Inferior parietal cortex (tissue), 1 donor: ENCODE data around the gene FMO2.
A peak's percentile ranks its signal among the peaks of the same experiment; 100 is the strongest.

Experiments
- DNase-seq: peaks from one replicate; pipeline ENCODE4 v3.0.0-alpha.2; 2016; ENCODE audit errors: extremely low spot score

Gene FMO2

DNA sequence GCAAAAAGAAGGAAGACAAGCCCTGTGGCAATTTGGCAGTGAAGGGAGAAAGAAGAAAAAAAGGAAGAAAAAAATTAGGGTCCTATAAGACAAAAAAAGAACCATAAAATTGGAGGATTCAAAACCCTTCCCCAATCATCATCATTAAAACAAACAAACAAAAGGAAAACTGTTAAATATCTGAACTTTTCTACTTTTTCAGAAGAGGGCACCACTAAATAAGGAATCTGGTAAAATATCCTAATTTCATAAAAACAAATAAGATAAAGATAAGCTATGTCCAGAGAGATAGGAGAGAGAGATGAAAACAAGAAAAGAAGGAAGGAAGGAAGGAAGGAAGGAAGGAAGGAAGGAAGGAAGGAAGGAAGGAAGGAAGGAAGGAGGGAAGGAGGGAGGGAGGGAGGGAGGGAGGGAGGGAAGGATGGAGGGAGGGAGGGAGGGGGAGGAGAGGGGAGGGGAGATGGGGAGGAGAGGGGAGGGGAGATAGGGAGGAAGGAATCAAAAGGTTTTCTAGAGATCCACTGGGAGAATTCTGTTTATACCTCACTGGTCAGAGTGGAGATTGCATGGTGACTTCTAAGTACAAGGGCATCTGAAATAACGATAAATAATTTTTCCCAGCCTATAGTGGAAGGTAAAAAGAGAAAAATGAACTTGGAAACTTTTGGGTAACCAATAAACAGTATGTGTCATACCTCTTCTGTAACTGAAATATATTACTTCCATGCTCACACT, 10.4 kb upstream of the FMO2 start:
- DNase-seq, result no peak

DNA sequence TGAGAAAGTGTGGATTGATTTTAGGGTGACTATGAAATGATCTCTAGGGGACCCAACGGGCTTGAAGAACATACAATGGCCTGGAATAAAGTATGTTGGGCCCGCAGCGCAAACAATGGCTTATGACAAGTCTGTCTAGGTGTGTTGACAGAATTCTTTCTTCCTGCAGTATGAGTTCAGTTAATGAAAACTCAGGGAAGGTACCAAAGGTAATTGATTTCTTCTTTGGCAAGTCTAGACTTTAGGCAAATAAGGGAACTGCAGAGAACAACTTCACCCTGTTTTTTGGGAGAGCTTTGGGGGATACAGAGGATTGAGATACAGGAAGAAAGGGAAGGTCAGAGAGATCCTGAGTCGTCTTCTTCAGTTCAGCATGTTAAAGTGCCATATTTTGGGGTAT, 7.8 kb upstream of the FMO2 start:
- DNase-seq, result no peak

- no peak for DNase-seq
Observed at GRCh38 chr1:171179318-171180227, 5.5 kb upstream of the FMO2 start.

DNA sequence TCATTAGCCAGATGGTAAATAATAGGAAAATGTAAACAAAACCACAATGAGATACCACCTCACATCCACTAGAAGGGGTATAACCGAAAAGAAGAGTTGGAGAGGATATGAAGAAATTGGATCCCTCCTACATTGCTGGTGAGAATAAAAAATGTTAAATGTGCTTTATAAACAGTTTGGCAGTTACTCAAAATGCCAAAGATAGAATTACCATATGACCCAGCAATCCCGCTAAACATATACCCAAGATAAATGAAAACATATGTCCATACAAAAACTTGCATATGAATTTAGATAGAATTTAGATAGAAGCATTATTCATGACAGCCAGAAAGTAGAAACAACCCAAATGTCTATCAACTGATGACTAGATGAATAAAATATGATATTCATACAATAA, 4.4 kb upstream of the FMO2 start:
- no peak for DNase-seq

- peak; percentile 43 for DNase-seq
Observed at GRCh38 chr1:171188388-171189266, 3.5 kb downstream of the FMO2 start.

DNA sequence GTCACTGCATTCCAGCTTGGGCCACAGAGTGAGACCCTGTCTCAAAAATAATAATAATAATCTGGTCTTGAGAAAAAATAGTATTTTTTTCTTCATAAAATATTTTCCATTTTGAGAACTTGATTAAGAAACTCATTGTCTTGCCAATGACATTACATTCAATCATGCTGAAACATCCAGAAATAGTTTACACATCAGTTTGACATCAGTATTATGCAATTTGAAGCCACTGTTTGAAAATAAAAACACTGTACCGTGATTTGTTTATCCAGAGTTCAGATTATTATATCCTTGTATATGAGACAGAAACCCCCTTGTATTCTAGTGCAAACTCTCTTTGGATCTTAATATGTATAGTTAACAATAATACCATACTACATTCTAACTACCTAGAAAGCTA, 6.9 kb downstream of the FMO2 start:
- no peak for DNase-seq

GRCh38 chr1:171195767-171196166, 10.7 kb downstream of the FMO2 start:
- DNase-seq, result no peak

- DNase-seq, result no peak
Observed at GRCh38 chr1:171196351-171196750, 11.3 kb downstream of the FMO2 start.

GRCh38 chr1:171198081-171198480, 13.0 kb downstream of the FMO2 start:
- no peak for DNase-seq

- no peak for DNase-seq
Observed at GRCh38 chr1:171204296-171204695, 19.2 kb downstream of the FMO2 start.

GRCh38 chr1:171206204-171206977, 21.3 kb downstream of the FMO2 start:
- DNase-seq, result no peak

DNA sequence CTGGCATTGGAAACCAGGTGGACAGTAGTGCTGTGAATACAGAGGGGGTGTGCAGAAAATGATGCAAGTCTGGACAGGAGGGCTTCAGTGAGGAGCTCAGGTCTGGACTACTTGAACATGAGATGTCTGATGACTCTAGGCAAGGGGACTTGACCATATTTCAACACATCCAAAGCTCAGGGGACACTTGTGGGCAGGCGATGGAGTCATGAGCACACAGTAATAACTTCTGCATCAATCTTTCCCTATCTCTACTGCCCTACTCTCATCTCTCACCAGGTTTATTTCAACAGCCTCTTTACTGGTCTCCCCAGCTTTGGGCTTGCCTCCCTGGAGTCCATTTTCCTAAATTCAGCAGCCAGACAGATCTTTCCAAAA, 21.9 kb downstream of the FMO2 start:
- no peak for DNase-seq

DNA sequence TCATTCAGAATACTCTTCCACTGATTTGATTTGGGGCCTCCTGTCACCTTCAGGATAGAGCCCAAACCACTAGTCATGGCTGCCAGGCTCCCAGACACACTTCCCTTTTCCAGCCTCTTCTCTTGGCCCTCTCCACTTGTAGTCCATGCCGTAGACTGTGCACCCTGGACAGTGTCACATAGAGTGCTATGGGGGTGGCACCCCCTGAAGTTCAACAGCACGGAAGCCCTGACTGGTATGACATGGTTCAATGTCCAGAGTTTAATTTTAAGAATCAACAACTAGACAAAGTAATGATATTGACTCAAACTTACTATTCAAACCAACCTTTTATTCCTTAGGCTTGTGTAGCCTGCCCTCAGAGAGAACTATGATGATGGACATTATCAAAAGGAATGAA, 22.3 kb downstream of the FMO2 start:
- no peak for DNase-seq

DNA sequence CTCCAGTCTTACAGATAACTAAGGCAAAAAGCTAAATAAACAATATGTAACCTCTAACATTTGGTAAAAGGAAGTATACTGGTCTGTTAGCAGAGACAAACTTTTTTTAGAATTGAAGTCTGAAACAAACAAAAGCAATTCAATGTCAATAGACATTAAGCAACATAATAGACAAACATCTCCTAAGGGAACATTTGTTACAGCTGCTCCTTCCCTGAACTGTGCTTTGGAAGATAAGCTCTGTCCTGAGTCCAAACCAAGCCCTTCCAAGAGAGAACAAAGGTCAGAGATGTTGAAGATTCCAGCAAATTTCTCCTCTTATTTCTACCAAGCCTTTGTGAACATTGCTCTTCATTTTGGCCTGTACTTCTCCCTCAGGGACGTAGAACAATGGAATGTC, 25.3 kb downstream of the FMO2 start:
- DNase-seq, result no peak

DNA sequence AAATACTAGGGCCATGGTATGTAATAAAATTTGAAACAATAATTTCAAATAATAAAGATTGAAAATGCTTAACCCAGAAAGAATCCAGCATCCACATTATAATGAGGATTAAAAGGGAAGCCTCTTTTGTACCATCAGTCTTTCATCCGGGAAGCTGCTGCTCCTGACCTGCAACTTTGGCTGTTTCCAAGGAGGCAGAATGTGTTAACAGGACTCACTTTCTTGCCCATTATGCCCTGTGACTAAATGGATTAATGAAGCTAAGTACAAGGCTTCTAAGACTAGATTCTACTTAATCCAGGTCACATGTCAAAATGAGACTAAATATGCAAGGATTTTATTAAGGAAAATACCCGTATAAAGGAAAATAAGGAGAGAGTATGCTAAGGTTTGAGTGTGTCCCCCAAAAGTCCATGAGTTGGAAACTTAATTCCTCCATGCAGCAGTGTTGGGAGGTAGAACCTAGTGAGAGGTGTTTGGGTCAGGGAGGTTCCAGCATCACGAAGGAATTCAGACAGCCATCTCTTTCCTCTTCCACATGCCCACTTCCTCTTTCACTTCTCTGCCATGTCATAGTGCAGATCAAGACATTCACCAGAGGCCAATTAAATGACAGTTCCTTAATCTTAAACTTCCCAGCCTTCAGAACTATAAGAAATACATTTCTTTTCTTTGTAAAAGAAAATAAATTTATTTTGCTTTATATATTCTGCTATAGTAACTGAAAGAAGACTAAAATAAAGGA, 27.7 kb downstream of the FMO2 start:
- no peak for DNase-seq

- DNase-seq, result no peak
Observed at GRCh38 chr1:171213559-171214454, 28.7 kb downstream of the FMO2 start.

DNA sequence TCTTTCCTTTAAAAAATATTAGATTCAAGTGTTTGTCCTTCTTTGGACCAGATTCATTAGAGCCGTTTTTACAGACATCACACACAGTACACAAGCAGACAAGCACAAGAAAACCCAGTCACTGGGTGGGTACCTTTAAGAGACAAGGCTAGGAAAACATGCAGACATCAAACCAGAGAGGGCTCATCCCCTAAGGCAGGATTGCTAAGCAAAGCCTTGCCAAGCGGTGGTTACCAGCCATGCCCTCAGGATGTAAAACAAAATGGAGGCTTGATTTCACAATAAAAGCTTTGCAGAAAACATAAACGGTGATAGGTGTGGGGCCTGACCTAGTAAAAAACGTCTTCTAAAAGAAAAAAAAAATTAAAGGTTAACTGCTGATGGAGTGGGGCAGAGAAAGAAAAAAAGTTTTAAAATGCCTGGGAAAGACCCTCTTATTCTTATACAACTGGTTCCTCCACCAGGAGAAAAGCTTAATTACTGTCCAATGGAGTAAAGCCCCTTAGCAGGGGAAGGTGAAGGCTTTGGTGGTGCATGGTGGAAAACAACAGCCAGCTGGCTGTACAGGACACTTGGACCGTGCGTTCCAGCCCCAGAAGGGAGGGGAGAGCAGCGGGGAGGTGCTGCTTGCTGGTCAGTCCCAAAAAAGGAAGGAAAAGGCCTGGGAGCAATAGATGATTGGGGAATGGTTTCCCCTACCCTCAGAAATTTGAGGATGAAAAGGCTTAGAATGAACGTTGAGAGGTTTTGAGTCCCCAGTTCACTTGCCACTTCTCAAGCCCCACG, 32.8 kb downstream of the FMO2 start:
- DNase-seq, result no peak

DNA sequence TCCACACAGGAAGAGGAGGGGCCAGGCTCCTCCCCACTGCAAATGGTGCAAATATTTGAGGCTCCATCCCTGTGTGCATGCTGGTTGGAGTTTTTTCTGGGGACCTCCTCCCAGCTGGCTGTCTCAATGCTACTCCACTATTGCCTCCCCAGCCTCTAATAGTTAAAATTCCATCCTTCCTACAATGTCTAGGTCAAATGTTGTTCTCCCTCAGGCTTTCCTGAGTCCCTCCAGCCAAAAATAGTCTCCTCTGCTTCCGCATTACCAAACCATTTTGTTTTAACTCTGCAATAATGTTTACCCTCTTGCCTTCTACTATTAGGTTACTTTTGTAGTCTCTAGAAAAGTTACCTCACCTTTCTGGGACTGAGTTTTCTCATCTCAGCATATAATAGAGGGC, 33.6 kb downstream of the FMO2 start:
- DNase-seq, result no peak
